WERI-Rb-1 (cell line): ENCODE measurements around the gene GNAT1.

Source experiments
- DNase-seq: peaks from one replicate; pipeline ENCODE4 v3.0.0-alpha.2; 2020
- H3K27ac ChIP-seq: fragments of 250-450 bp; sonication (Bioruptor Pico); 2 replicates; pipeline ENCODE4 v1.5.1; 2020; ENCODE audit warnings: mild to moderate bottlenecking, moderate library complexity
- H3K27me3 ChIP-seq: fragments of 250-450 bp; sonication (Bioruptor Pico); 2 replicates; pipeline ENCODE4 v1.5.1; 2021; ENCODE audit warnings: mild to moderate bottlenecking, low read depth, moderate library complexity; ENCODE audit not compliant: insufficient read depth, severe bottlenecking
- H3K36me3 ChIP-seq: fragments of 250-450 bp; sonication (Bioruptor Pico); 2 replicates; pipeline ENCODE4 v1.5.1; 2020; ENCODE audit warnings: mild to moderate bottlenecking, moderate library complexity
- H3K4me3 ChIP-seq: 2 replicates; pipeline ENCODE4 v1.5.1; 2011; ENCODE audit warnings: low read depth, mild to moderate bottlenecking, control low read depth, low read length
- H3K9me3 ChIP-seq: fragments of 250-450 bp; sonication (Bioruptor Pico); 2 replicates; pipeline ENCODE4 v1.5.1; 2021; ENCODE audit warnings: mild to moderate bottlenecking, moderate library complexity; ENCODE audit not compliant: severe bottlenecking
- TF ChIP-seq, protein P1 (sequence below): IDR thresholded peaks from 2 replicates; pipeline ENCODE4 v1.5.1; 2011; ENCODE audit warnings: low read depth, mild to moderate bottlenecking, control low read depth, inconsistent platforms, low read length

The GNAT1 gene

DNA sequence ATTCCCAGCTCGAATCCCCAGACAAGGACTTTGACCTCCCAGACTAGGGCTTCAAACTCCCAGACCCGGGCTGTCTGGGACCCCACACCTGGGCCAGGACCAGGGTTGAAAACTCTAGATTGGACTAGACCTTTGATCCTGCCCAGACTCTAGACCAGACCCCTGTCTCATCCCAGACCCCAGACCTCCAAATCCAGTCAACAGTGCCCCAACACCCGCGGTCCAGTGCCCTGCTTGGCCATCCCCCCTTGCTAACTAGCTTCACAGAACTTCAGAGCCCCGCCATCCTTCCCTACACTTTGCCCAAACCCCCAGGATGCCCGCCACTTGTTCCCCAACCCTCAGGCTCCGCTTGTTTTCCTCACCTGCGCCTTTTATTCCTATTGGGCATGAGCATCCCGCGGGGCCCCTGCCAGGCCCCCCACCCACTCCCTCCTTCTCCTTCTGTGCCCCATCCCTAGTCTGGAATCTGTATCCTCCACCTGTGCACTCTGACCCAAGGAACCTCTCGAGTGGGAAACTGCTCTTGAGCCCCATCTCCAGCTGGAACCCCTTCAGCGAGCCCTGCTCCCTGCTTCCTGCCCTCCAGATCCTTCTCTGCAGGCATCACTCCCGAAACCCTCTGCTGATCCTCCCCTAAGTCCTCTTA lies 45.2 kb downstream of the GNAT1 start:
- Histone ChIP-seq H3K27ac (peak overlapping the region; percentile 49), H3K9me3 (no peaks in the 10 kb centered on the region), H3K4me3 (peak overlapping the region; percentile 41), H3K27me3 (no peaks in the 10 kb centered on the region), H3K36me3 (peaks cover 4% of the 10 kb centered on the region)
- TF ChIP-seq, protein P1, sequence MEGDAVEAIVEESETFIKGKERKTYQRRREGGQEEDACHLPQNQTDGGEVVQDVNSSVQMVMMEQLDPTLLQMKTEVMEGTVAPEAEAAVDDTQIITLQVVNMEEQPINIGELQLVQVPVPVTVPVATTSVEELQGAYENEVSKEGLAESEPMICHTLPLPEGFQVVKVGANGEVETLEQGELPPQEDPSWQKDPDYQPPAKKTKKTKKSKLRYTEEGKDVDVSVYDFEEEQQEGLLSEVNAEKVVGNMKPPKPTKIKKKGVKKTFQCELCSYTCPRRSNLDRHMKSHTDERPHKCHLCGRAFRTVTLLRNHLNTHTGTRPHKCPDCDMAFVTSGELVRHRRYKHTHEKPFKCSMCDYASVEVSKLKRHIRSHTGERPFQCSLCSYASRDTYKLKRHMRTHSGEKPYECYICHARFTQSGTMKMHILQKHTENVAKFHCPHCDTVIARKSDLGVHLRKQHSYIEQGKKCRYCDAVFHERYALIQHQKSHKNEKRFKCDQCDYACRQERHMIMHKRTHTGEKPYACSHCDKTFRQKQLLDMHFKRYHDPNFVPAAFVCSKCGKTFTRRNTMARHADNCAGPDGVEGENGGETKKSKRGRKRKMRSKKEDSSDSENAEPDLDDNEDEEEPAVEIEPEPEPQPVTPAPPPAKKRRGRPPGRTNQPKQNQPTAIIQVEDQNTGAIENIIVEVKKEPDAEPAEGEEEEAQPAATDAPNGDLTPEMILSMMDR: no peak
- DNase-seq: no peak

DNA sequence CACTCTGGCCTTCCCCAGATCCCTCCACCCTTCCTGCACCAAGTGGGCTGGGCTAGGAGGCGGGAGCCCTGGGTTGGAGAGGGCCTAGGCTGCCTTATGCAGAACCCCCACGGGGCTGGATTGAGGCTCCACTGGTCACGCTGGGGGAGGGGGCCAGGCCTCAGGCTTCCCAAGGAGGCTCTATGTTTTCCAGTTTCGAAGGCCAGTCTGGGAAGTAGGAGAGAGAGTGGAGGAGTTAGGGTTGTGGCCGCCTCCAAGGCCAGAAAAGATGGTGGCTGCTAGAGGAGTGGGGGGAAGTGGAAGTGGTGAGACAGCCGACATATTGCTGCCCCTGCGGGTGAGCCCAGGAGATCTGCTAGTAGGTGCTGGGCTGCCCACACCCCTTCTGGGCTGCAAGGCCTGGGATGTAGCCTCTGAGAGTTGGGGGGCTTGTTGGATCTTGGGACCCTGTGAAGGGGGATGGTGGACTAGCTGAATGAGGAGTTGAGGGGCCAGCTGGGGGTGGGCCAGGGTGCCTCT lies 45.8 kb downstream of the GNAT1 start:
- Histone ChIP-seq H3K4me3 (peak overlapping the region; percentile 41), H3K27me3 (no peaks in the 10 kb centered on the region), H3K27ac (peak overlapping the region; percentile 32; the same call in 1 of the 2 replicates), H3K36me3 (peaks cover 4% of the 10 kb centered on the region), H3K9me3 (no peaks in the 10 kb centered on the region)
- TF ChIP-seq, protein P1: no peak
- DNase-seq: peak; percentile 68

DNA sequence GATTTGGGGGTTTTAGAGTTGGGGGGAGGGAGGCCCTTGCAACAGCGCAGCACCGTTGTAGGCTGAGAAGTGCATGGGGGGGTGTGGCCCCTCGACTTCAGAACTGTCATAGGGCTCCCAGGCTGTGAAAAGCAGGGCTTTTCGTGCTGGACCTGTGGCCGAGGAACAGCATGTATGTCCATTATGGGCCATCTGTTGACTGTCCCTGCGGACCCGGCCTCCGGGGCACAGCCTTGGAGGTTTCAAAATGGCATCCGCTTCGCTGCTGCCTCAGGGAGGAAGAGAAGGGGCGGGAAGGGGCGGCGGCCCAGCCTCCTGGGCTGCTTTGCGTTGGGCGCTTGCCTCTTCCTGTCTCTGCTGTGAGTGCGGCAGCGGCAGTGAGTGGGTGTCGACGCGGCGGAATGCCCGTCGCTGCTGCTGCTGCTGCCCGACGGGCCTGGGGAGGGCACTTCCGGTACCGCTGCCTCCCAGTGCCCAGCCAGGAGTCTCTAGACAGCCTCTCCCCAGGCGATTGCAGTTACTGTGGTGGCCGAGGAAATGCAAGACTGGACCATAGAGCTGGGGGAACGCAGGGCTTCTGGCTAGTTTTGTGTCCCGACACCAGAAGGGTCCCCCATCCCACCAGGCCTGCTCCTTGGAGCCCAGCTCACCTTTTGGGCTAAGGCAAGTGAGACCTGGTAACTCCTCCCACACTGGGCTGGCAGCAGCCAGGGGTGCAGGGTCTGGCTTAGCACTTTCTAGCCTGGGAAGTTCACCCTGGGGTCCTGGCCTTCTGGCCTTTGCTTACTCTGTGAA lies 46.5 kb downstream of the GNAT1 start:
- Histone ChIP-seq H3K9me3 (no peaks in the 10 kb centered on the region), H3K27me3 (no peaks in the 10 kb centered on the region), H3K4me3 (no peak overlapping the region), H3K36me3 (peaks cover 4% of the 10 kb centered on the region), H3K27ac (no peak overlapping the region)
- TF ChIP-seq, protein P1: no peak
- DNase-seq: no peak

DNA sequence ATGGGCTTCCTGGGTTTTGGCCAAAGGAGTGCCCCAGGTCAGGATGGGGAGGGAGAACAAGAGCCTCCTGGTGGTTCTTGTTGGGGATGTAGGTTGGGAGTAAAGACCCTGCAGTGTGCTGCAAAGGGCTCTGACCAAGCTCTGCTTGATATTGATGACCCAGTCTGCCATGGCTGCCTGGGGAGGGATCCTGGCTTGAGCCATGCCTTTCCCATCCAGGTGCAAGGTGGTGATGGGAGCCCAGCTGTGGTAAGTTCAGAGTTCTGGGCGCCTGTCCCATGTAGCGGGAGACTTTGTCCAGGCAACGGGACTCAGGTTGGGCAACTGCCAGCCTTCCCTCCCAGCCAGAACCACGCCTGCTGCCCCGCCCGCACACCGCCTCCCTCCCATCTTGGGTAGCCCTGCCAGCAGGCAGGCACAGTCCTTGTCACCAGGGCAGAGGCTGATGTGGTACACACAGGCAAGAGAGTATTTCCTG lies 47.2 kb downstream of the GNAT1 start:
- Histone ChIP-seq H3K27me3 (no peaks in the 10 kb centered on the region), H3K27ac (no peak overlapping the region), H3K9me3 (no peaks in the 10 kb centered on the region), H3K36me3 (peaks cover 7% of the 10 kb centered on the region), H3K4me3 (no peak overlapping the region)
- TF ChIP-seq, protein P1: no peak
- DNase-seq: no peak

DNA sequence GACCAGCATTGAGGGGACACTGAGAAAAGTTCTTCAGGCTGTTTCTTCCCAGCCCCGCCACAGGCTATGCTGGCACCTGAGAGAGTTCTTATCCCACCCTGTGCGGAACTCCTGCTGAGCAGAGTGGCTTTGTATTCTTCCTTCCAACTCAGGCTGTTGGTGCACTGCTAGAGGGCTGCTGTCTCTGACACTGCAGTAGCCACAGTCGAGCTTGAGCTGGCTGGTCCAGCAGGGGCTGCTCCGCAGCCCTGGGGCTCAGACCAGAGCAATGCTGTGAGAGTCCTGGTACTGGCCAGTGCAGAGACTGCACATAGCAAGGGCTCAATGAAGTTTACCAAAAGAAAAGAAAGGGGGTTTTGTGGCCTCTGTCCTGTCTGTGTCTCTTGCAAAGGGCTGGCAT lies 48.2 kb downstream of the GNAT1 start:
- Histone ChIP-seq H3K36me3 (peaks cover 8% of the 10 kb centered on the region), H3K27me3 (no peaks in the 10 kb centered on the region), H3K9me3 (no peaks in the 10 kb centered on the region), H3K4me3 (no peak overlapping the region), H3K27ac (no peak overlapping the region)
- DNase-seq: no peak
- TF ChIP-seq, protein P1: no peak
